WTC11 (cell line): ENCODE data around the gene TMEM9.

Source experiments
- ZNF512 ChIP-seq: sonication (generic); formaldehyde crosslinking; IDR thresholded peaks from 2 replicates; pipeline ENCODE4 v1.8.1; 2022; ENCODE audit warnings: missing genetic modification reagents, borderline replicate concordance
- TF ChIP-seq, protein P1 (sequence below): fragments of 250-450 bp; sonication (Bioruptor Pico); IDR thresholded peaks from 2 replicates; pipeline ENCODE4 v2.1.2; 2022; ENCODE audit warnings: mild to moderate bottlenecking, moderate library complexity
- TF ChIP-seq, protein P2 (sequence below): sonication (generic); formaldehyde crosslinking; IDR thresholded peaks from 2 replicates; pipeline ENCODE4 v1.8.1; 2023; ENCODE audit warnings: mild to moderate bottlenecking, missing genetic modification reagents

GRCh38 chr1:201190005-201190404 is 35.7 kb upstream of the TMEM9 start:
- TF ChIP-seq, protein P1, sequence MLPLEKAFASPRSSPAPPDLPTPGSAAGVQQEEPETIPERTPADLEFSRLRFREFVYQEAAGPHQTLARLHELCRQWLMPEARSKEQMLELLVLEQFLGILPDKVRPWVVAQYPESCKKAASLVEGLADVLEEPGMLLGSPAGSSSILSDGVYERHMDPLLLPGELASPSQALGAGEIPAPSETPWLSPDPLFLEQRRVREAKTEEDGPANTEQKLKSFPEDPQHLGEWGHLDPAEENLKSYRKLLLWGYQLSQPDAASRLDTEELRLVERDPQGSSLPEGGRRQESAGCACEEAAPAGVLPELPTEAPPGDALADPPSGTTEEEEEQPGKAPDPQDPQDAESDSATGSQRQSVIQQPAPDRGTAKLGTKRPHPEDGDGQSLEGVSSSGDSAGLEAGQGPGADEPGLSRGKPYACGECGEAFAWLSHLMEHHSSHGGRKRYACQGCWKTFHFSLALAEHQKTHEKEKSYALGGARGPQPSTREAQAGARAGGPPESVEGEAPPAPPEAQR (CRISPR knock-in tag): no peak
- no peak for TF ChIP-seq ZNF512
- TF ChIP-seq, protein P2, sequence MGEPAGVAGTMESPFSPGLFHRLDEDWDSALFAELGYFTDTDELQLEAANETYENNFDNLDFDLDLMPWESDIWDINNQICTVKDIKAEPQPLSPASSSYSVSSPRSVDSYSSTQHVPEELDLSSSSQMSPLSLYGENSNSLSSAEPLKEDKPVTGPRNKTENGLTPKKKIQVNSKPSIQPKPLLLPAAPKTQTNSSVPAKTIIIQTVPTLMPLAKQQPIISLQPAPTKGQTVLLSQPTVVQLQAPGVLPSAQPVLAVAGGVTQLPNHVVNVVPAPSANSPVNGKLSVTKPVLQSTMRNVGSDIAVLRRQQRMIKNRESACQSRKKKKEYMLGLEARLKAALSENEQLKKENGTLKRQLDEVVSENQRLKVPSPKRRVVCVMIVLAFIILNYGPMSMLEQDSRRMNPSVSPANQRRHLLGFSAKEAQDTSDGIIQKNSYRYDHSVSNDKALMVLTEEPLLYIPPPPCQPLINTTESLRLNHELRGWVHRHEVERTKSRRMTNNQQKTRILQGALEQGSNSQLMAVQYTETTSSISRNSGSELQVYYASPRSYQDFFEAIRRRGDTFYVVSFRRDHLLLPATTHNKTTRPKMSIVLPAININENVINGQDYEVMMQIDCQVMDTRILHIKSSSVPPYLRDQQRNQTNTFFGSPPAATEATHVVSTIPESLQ (CRISPR knock-in tag): no peak
